GM18861 (cell line): ENCODE data around the gene AIMP1.
A peak's percentile ranks its signal among the peaks of the same experiment; 100 is the strongest.
"Not testable (repeated sequence)": the region's sequence is repeated elsewhere in the genome, so short reads cannot be mapped to it uniquely, and the experiment has no call there.

ENCODE experiments used
- ATAC-seq: cut with Tn5 transposase; IDR thresholded peaks from one replicate; pipeline ENCODE4 v1.9.1; 2021; ENCODE audit not compliant: unreplicated experiment

AIMP1 gene

GRCh38 chr4:106312377-106312776 is 4.0 kb upstream of the AIMP1 start:
- ATAC-seq, result no peak

GRCh38 chr4:106312997-106313522 is 3.3 kb upstream of the AIMP1 start:
- ATAC-seq, result no peak

- ATAC-seq, result no peak
Observed at GRCh38 chr4:106314960-106315359, 1.4 kb upstream of the AIMP1 start.

GRCh38 chr4:106315476-106315967 is 828 bp upstream of the AIMP1 start:
- peak; percentile 2 for ATAC-seq

GRCh38 chr4:106316773-106317409 is 541 bp downstream of the AIMP1 start:
- no peak for ATAC-seq

GRCh38 chr4:106317815-106318214 is 1.5 kb downstream of the AIMP1 start:
- no peak for ATAC-seq

GRCh38 chr4:106318511-106318910 is 2.2 kb downstream of the AIMP1 start:
- no peak for ATAC-seq

- no peak for ATAC-seq
Observed at GRCh38 chr4:106320235-106320634, 3.9 kb downstream of the AIMP1 start.

GRCh38 chr4:106321168-106321567 is 4.8 kb downstream of the AIMP1 start:
- not testable (repeated sequence) for ATAC-seq

- ATAC-seq, result not testable (repeated sequence)
Observed at GRCh38 chr4:106321814-106322213, 5.5 kb downstream of the AIMP1 start.

GRCh38 chr4:106323119-106323518 is 6.8 kb downstream of the AIMP1 start:
- ATAC-seq, result no peak

GRCh38 chr4:106325800-106326199 is 9.4 kb downstream of the AIMP1 start:
- no peak for ATAC-seq

GRCh38 chr4:106329041-106329618 is 12.8 kb downstream of the AIMP1 start:
- ATAC-seq, result peak; percentile 91

GRCh38 chr4:106333186-106333585 is 16.8 kb downstream of the AIMP1 start:
- ATAC-seq, result no peak

GRCh38 chr4:106334741-106335470 is 18.6 kb downstream of the AIMP1 start:
- ATAC-seq, result no peak

GRCh38 chr4:106336618-106337017 is 20.3 kb downstream of the AIMP1 start:
- ATAC-seq, result no peak

GRCh38 chr4:106337916-106338315 is 21.6 kb downstream of the AIMP1 start:
- no peak for ATAC-seq

- no peak for ATAC-seq
Observed at GRCh38 chr4:106338671-106339070, 22.3 kb downstream of the AIMP1 start.

GRCh38 chr4:106339431-106339830 is 23.1 kb downstream of the AIMP1 start:
- no peak for ATAC-seq

- no peak for ATAC-seq
Observed at GRCh38 chr4:106340774-106341173, 24.4 kb downstream of the AIMP1 start.

GRCh38 chr4:106343865-106344646 is 27.7 kb downstream of the AIMP1 start:
- ATAC-seq, result no peak
